Activated B cell treated with CpG ODN at 0.5 μM for 24 hours (primary cell): ENCODE results near the gene CARNS1. TPM values are rescaled to one million over a fixed set of nuclear protein-coding genes. Genes with fewer than 3 reads are reported as not detected.

Source experiments
- ATAC-seq: fragments of 200-7000 bp; cut with Tn5 transposase; one replicate; pipeline ENCODE4 v1.10.0; 2021; ENCODE audit warnings: low read depth, mild to moderate bottlenecking, moderate library complexity
- CTCF ChIA-PET: fragments of 350-600 bp; sonication (Branson Sonifier 250); formaldehyde crosslinking; loops from one replicate; lab custom pipeline; 2021; ENCODE audit warnings: antibody characterized with exemption; lab: Charles Lee
- POLR2A ChIA-PET: fragments of 350-600 bp; sonication (Branson Sonifier 250); formaldehyde crosslinking; loops from one replicate; lab custom pipeline; 2021; ENCODE audit warnings: antibody characterized with exemption; lab: Charles Lee
- DNase-seq: peaks from one replicate; pipeline ENCODE4 v3.0.0; 2022
- H3K27ac Mint-ChIP-seq: one replicate; pipeline ENCODE4 v1.8.0; 2020; ENCODE audit warnings: mixed read lengths
- H3K27me3 Mint-ChIP-seq: one replicate; pipeline ENCODE4 v1.8.0; 2021; ENCODE audit warnings: mixed read lengths
- H3K36me3 Mint-ChIP-seq: one replicate; pipeline ENCODE4 v1.8.0; 2021; ENCODE audit warnings: low read depth, mixed read lengths
- H3K4me1 Mint-ChIP-seq: one replicate; pipeline ENCODE4 v1.8.0; 2021; ENCODE audit warnings: mixed read lengths
- H3K4me3 Mint-ChIP-seq: one replicate; pipeline ENCODE4 v1.8.0; 2020; ENCODE audit warnings: mild to moderate bottlenecking, mixed read lengths
- H3K9me3 Mint-ChIP-seq: one replicate; pipeline ENCODE4 v1.8.0; 2020; ENCODE audit warnings: mixed read lengths
- intact Hi-C: fragments of 100-400 bp; cut with micrococcal nuclease; formaldehyde crosslinking; loops from one replicate; pipeline ENCODE4 v1.15.1; 2024
- total RNA-seq: library from RNA; stranded (reverse); gene quantifications from 2 replicates; pipeline ENCODE4 v1.2.3, GENCODE V29; 2022
- TF ChIP-seq, protein P1 (sequence below): fragments of 200-600 bp; IDR thresholded peaks from one replicate; pipeline ENCODE4 v1.8.0; 2022; ENCODE audit warnings: antibody characterized with exemption, mild to moderate bottlenecking

The CARNS1 gene
- total RNA-seq, 1 donor from 2014 or later: 6.3 TPM

DNA sequence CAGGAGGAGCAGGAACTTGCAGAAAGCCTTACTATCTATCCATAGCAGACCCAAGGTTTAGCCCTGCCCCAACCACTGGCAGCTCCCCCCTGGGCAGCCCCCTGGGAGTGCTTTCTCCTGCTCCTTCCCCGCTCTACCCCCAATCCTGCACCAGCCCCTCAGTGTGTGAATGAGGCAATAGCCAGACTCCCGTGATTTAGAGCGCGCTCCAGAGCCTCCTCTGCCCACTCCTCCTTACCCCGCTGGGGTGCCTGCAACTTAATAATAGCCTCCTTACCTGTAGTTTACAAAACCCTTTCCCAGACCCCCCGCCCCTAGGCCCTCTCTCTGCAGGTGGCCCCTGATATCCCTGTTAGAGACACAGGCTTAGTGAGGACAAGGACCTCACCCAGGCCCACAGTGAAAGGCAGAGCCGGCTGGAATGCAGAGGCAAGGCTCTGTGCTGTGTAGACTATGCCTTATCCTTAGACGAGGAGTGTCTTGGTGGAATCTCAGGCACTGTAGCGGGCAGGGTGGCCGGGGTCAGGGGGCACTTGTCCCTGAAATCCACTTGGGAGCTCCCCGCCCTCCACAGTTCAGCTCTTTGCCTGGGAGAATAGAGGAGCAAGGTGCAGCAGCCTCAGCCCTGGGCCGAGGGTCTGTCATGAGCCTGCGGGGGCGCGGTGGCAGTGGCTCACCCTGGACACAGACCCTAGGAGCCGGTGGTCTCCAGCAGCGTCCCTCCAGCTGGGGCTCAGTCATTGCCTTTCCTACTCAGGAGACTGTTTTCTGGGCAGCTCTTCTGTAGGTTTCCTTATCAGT, 4.3 kb upstream of the CARNS1 start:
- Mint-ChIP-seq H3K4me1 (peaks cover 85% of the 10 kb centered on the region), H3K4me3 (peak overlapping the region; percentile 80), H3K27ac (peak overlapping the region; percentile 95), H3K27me3 (no peaks in the 10 kb centered on the region), H3K36me3 (peaks cover 21% of the 10 kb centered on the region), H3K9me3 (no peaks in the 10 kb centered on the region)
- CTCF ChIA-PET: interaction anchor here (1.0 to 3.2 kb wide), 3 partner anchors 8 to 10 kb away, joined by 3 to 18 read pairs (median 9); partner anchors contain the start of genes PPP1CA and TBC1D10C
- intact Hi-C loops: loop anchor here (1.0 kb wide), 1 partner anchor 8 kb away; no protein-coding TSS in a partner anchor
- no peak for ATAC-seq
- DNase-seq: no peak
- TF ChIP-seq, protein P1, sequence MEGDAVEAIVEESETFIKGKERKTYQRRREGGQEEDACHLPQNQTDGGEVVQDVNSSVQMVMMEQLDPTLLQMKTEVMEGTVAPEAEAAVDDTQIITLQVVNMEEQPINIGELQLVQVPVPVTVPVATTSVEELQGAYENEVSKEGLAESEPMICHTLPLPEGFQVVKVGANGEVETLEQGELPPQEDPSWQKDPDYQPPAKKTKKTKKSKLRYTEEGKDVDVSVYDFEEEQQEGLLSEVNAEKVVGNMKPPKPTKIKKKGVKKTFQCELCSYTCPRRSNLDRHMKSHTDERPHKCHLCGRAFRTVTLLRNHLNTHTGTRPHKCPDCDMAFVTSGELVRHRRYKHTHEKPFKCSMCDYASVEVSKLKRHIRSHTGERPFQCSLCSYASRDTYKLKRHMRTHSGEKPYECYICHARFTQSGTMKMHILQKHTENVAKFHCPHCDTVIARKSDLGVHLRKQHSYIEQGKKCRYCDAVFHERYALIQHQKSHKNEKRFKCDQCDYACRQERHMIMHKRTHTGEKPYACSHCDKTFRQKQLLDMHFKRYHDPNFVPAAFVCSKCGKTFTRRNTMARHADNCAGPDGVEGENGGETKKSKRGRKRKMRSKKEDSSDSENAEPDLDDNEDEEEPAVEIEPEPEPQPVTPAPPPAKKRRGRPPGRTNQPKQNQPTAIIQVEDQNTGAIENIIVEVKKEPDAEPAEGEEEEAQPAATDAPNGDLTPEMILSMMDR: no peak
- POLR2A ChIA-PET: interaction anchor here (0.5 to 13.9 kb wide), 13 partner anchors 9 to 795 kb away, joined by 3 to 404 read pairs (median 5); partner anchors contain the start of genes CORO1B, POLD4, PPP1CA and PTPRCAP

DNA sequence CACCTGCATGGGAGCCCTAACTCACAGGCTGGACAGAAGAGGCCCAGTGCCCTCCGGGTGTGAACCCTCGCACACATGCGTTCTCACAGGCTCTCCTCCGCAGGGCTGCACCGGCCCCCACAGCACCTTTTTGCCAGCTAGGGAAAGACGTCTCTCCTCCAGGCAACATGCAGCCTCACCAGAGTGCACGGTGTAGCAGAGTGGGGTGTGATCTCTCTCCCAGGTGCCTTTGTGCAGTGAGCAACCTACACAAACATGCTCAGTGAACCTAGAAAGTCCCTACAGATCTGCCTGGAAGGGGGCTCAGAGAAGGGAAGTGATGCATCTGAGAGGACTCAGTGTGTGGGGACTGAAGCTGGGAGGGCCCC, 3.7 kb upstream of the CARNS1 start:
- ATAC-seq: peak; percentile 16

DNA sequence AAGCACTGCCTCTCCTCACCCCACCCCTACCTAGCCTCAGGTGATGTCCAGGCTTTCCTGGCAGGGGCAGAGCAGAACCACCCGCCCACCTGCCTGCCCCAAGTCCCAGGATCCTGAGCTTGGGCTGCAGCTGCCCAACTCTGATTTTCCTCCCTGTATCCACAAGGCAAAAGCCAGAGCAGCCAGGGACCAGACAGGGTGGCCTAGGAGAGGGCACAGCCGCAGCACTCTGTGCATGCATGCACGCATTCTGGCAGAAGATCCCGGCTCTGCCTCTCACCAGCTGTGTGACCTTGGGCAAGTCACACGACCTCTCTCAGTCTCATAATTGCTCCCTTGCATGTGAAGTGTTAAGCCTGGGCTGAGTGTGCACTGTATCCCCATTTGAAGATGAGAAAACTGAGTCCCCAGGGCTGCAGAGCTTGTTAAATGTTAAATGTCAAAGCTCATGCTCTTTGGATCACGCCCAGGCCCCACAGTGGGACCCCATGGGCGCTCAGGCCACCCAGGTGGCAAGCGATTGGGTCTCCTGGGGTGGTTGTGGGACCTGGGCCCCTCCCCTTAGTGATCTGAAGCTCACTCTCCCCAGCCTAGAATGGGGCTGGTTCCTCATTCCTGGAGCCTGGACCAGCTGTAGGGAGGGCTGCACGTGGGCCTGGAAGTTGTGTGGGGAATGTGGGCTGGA, 2.8 kb upstream of the CARNS1 start:
- H3K27ac Mint-ChIP-seq: peak overlapping the region; percentile 76
- ChIA-PET CTCF (interaction anchor here (1.0 to 3.2 kb wide), 3 partner anchors 8 to 12 kb away, joined by 3 to 18 read pairs (median 9); partner anchors contain the start of genes PPP1CA and TBC1D10C), POLR2A (interaction anchor here (0.5 to 13.9 kb wide), 22 partner anchors 7 to 172 kb away, joined by 3 to 404 read pairs (median 5); partner anchors contain the start of genes AIP, CDK2AP2, CORO1B and POLD4)
- H3K4me3 Mint-ChIP-seq: peak overlapping the region; percentile 41
- no peaks in the 10 kb centered on the region for H3K27me3 Mint-ChIP-seq
- TF ChIP-seq, protein P1: no peak
- H3K36me3 Mint-ChIP-seq: peaks cover 11% of the 10 kb centered on the region
- intact Hi-C loops: no loop called here
- peaks cover 84% of the 10 kb centered on the region for H3K4me1 Mint-ChIP-seq
- no peak for ATAC-seq
- no peaks in the 10 kb centered on the region for H3K9me3 Mint-ChIP-seq
- DNase-seq: no peak

More for the DNA sequence above, 3.7 kb upstream of the CARNS1 start:
- Mint-ChIP-seq H3K36me3 (peaks cover 18% of the 10 kb centered on the region), H3K4me3 (peak overlapping the region; percentile 59), H3K27me3 (no peaks in the 10 kb centered on the region), H3K4me1 (peaks cover 85% of the 10 kb centered on the region), H3K9me3 (no peaks in the 10 kb centered on the region), H3K27ac (peak overlapping the region; percentile 76)
- intact Hi-C loops: no loop called here
- TF ChIP-seq, protein P1: no peak
- CTCF ChIA-PET: interaction anchor here (1.0 to 3.2 kb wide), 3 partner anchors 8 to 11 kb away, joined by 3 to 18 read pairs (median 9); partner anchors contain the start of genes PPP1CA and TBC1D10C
- POLR2A ChIA-PET: interaction anchor here (0.5 to 13.9 kb wide), 16 partner anchors 8 to 795 kb away, joined by 3 to 404 read pairs (median 5); partner anchors contain the start of genes AIP, CDK2AP2, CORO1B and POLD4
- DNase-seq: no peak

DNA sequence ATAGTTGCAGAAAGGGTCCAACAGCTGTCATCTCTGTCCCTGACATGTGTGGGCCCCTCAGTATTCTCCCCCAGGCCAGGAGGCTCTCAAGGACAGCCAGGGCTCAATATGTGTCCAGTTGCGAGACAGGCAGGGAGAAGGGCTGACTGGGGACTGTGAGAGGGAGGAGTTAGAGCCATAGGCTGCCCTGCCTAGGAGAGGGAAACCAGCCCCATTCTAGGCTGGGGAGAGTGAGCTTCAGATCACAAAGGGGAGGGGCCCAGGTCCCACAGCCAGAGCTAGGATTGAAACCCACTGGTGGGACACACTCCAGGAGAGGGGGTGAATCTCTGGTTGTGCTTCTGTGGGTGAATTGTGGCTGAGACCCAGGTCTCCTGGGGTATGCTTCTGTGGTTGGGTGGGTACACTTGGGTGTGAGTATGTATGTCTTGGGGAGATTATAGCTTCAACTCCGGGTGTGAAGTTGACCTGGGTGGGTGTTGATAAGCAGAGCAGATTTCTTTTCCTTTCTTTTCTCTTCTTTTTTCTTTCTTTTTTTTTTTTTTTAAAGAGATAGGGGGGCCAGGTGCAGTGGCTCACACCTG, 2.1 kb upstream of the CARNS1 start:
- peaks cover 84% of the 10 kb centered on the region for H3K4me1 Mint-ChIP-seq
- DNase-seq (no peak), ATAC-seq (no peak)
- TF ChIP-seq, protein P1: no peak
- POLR2A ChIA-PET: interaction anchor here (0.5 to 13.9 kb wide), 21 partner anchors 11 to 1149 kb away, joined by 3 to 404 read pairs (median 5); partner anchors contain the start of genes AIP, CDK2AP2, CORO1B and POLD4
- peaks cover 4% of the 10 kb centered on the region for H3K36me3 Mint-ChIP-seq
- CTCF ChIA-PET: interaction anchor here (2.8 to 3.2 kb wide), 2 partner anchors 10 to 12 kb away, joined by 9 to 18 read pairs; partner anchors contain the start of genes PPP1CA and TBC1D10C
- peak overlapping the region; percentile 41 for H3K4me3 Mint-ChIP-seq
- peak overlapping the region; percentile 76 for H3K27ac Mint-ChIP-seq
- no peaks in the 10 kb centered on the region for H3K9me3 Mint-ChIP-seq
- H3K27me3 Mint-ChIP-seq: no peaks in the 10 kb centered on the region
- intact Hi-C loops: no loop called here
